HG03103 (cell line): ENCODE results near the gene NUMB.

Source experiments
- ATAC-seq: cut with Tn5 transposase; IDR thresholded peaks from one replicate; pipeline ENCODE4 v1.9.1; 2021; ENCODE audit warnings: low read depth; ENCODE audit not compliant: unreplicated experiment

The NUMB gene

GRCh38 chr14:73458183-73458976 is at the start of gene NUMB:
NUMB (minus strand) TSS chr14:73458546; CDS start chr14:73355751, 102,795 bp downstream.
- peak; percentile 85 for ATAC-seq

GRCh38 chr14:73503648-73504047 is 45.3 kb upstream of the NUMB start:
- ATAC-seq = no peak

- no peak for ATAC-seq
These were observed 43.8 kb upstream of the NUMB start for GRCh38 chr14:73502017-73502619.

GRCh38 chr14:73500360-73500759 is 42.0 kb upstream of the NUMB start:
- ATAC-seq = no peak

- ATAC-seq = no peak
These were observed 36.2 kb upstream of the NUMB start for GRCh38 chr14:73494593-73494992.

GRCh38 chr14:73492670-73493069 is 34.3 kb upstream of the NUMB start:
- no peak for ATAC-seq

- no peak for ATAC-seq
These were observed 33.8 kb upstream of the NUMB start for GRCh38 chr14:73492043-73492552.

GRCh38 chr14:73491256-73492042 is 33.1 kb upstream of the NUMB start:
- peak; percentile 45 for ATAC-seq

GRCh38 chr14:73489481-73490175 is 31.3 kb upstream of the NUMB start:
- no peak for ATAC-seq

GRCh38 chr14:73478684-73479083 is 20.3 kb upstream of the NUMB start:
- ATAC-seq = no peak

GRCh38 chr14:73477618-73478266 is 19.4 kb upstream of the NUMB start:
- no peak for ATAC-seq

GRCh38 chr14:73476451-73476931 is 18.1 kb upstream of the NUMB start:
- ATAC-seq = no peak

- ATAC-seq = no peak
These were observed 16.6 kb upstream of the NUMB start for GRCh38 chr14:73474952-73475351.

GRCh38 chr14:73472185-73473114 is 14.1 kb upstream of the NUMB start:
- ATAC-seq = no peak

GRCh38 chr14:73471582-73472184 is 13.3 kb upstream of the NUMB start:
- no peak for ATAC-seq

- no peak for ATAC-seq
These were observed 10.6 kb upstream of the NUMB start for GRCh38 chr14:73468828-73469375.

- no peak for ATAC-seq
These were observed 9.5 kb upstream of the NUMB start for GRCh38 chr14:73467800-73468199.

GRCh38 chr14:73467377-73467776 is 9.0 kb upstream of the NUMB start:
- ATAC-seq = no peak
